Activated CD4-positive, alpha-beta memory T cell treated with anti-CD3 and anti-CD28 coated beads for 36 hours (primary cell): Measurements from ENCODE around the gene STAT6. TPM values are rescaled to one million over a fixed set of nuclear protein-coding genes. Genes with fewer than 3 reads are reported as not detected.
A peak's percentile ranks its signal among the peaks of the same experiment; 100 is the strongest.

Experiments used
- CTCF ChIA-PET: fragments of 350-600 bp; sonication (Branson Sonifier 250); formaldehyde crosslinking; loops from one replicate; lab custom pipeline; 2021; ENCODE audit warnings: antibody characterized with exemption, inconsistent platforms; lab: Charles Lee
- POLR2A ChIA-PET: fragments of 350-600 bp; sonication (Branson Sonifier 250); formaldehyde crosslinking; loops from one replicate; lab custom pipeline; 2021; ENCODE audit warnings: antibody characterized with exemption; lab: Charles Lee
- DNase-seq: peaks from one replicate; pipeline ENCODE4 v3.0.0-alpha.2; 2020
- H3K27ac Mint-ChIP-seq: one replicate; pipeline ENCODE4 v1.8.0; 2021; ENCODE audit warnings: mixed read lengths
- H3K27me3 Mint-ChIP-seq: one replicate; pipeline ENCODE4 v1.8.0; 2021; ENCODE audit warnings: mixed read lengths
- H3K36me3 Mint-ChIP-seq: one replicate; pipeline ENCODE4 v1.8.0; 2021; ENCODE audit warnings: mixed read lengths
- H3K4me1 Mint-ChIP-seq: one replicate; pipeline ENCODE4 v1.8.0; 2021; ENCODE audit warnings: low read depth, mixed read lengths
- H3K4me3 Mint-ChIP-seq: one replicate; pipeline ENCODE4 v1.8.0; 2021; ENCODE audit warnings: mild to moderate bottlenecking, mixed read lengths
- H3K9me3 Mint-ChIP-seq: one replicate; pipeline ENCODE4 v1.8.0; 2021; ENCODE audit warnings: mixed read lengths
- intact Hi-C: fragments of 100-400 bp; cut with micrococcal nuclease; formaldehyde crosslinking; loops from one replicate; pipeline ENCODE4 v1.15.1; 2023
- total RNA-seq, 2 experiments: library from RNA; stranded (reverse); gene quantifications; one replicate each; pipeline ENCODE4 v1.2.3, GENCODE V29; 2021

STAT6 gene
- total RNA-seq, 2 experiments from 2014 or later = 209 to 218 TPM

- Mint-ChIP-seq H3K4me1 (peaks cover 58% of the 10 kb centered on the region), H3K27ac (peak overlapping the region; percentile 55), H3K9me3 (no peaks in the 10 kb centered on the region), H3K4me3 (peak overlapping the region; percentile 91), H3K36me3 (peaks cover 49% of the 10 kb centered on the region), H3K27me3 (no peaks in the 10 kb centered on the region)
- DNase-seq = peak; percentile 11
- ChIA-PET CTCF (interaction anchor here (1.6 to 14.4 kb wide), 6 partner anchors 16 to 33 kb away, joined by 7 to 251 read pairs (median 22); partner anchors contain the start of genes NEMP1 and STAT6), POLR2A (interaction anchor here (2.0 to 9.6 kb wide), 4 partner anchors 8 to 20 kb away, joined by 6 to 83 read pairs (median 48); partner anchors contain the start of genes NEMP1 and STAT6)
- intact Hi-C loops = no loop called here
Measured at GRCh38 chr12:57090924-57091637, 20.1 kb downstream of the STAT6 start.

GRCh38 chr12:57090490-57090889 is 20.7 kb downstream of the STAT6 start:
- H3K36me3 Mint-ChIP-seq = peaks cover 46% of the 10 kb centered on the region
- POLR2A ChIA-PET = interaction anchor here (1.3 to 6.7 kb wide), 4 partner anchors 9 to 21 kb away, joined by 4 to 52 read pairs (median 24); partner anchors contain the start of genes NEMP1 and STAT6
- peak overlapping the region; percentile 55 for H3K27ac Mint-ChIP-seq
- no peak for DNase-seq
- H3K27me3 Mint-ChIP-seq = no peaks in the 10 kb centered on the region
- peaks cover 64% of the 10 kb centered on the region for H3K4me1 Mint-ChIP-seq
- H3K4me3 Mint-ChIP-seq = peak overlapping the region; percentile 91
- H3K9me3 Mint-ChIP-seq = no peaks in the 10 kb centered on the region
- intact Hi-C loops = no loop called here
- CTCF ChIA-PET = interaction anchor here (1.0 to 14.4 kb wide), 5 partner anchors 16 to 88 kb away, joined by 4 to 251 read pairs (median 37); partner anchors contain the start of genes NEMP1 and STAT6

- Mint-ChIP-seq H3K27ac (peak overlapping the region; percentile 84), H3K4me1 (peaks cover 65% of the 10 kb centered on the region), H3K36me3 (peaks cover 39% of the 10 kb centered on the region), H3K27me3 (no peaks in the 10 kb centered on the region), H3K4me3 (peak overlapping the region; percentile 91), H3K9me3 (no peaks in the 10 kb centered on the region)
- ChIA-PET CTCF (interaction anchor here (1.0 to 14.4 kb wide), 6 partner anchors 15 to 87 kb away, joined by 4 to 251 read pairs (median 31); partner anchors contain the start of genes NEMP1 and STAT6), POLR2A (interaction anchor here (0.7 to 6.7 kb wide), 5 partner anchors 10 to 21 kb away, joined by 3 to 52 read pairs (median 6); partner anchors contain the start of genes NEMP1 and STAT6)
- peak; percentile 58 for DNase-seq
- intact Hi-C loops = loop anchor here (5.0 kb wide), 2 partner anchors 138 to 452 kb away; partner anchors contain the start of gene SHMT2
Measured at GRCh38 chr12:57089271-57090245, 21.6 kb downstream of the STAT6 start.

- Mint-ChIP-seq H3K27me3 (no peaks in the 10 kb centered on the region), H3K9me3 (no peaks in the 10 kb centered on the region), H3K4me1 (peaks cover 60% of the 10 kb centered on the region), H3K36me3 (peaks cover 36% of the 10 kb centered on the region), H3K27ac (peak within 1 kb of the TSS; percentile 95), H3K4me3 (peak within 1 kb of the TSS; percentile 91)
- peak; percentile 92 for DNase-seq
- ChIA-PET POLR2A (interaction anchor here (0.6 to 6.7 kb wide), 9 partner anchors 8 to 403 kb away, joined by 3 to 52 read pairs (median 4); partner anchors contain the start of genes NEMP1 and STAT6), CTCF (interaction anchor here (1.0 to 14.4 kb wide), 3 partner anchors 14 to 36 kb away, joined by 3 to 251 read pairs (median 25); partner anchors contain the start of genes NEMP1 and STAT6)
- intact Hi-C loops = loop anchor here (1.0 to 5.0 kb wide), 3 partner anchors 24 to 451 kb away; partner anchors contain the start of gene SHMT2
Measured at GRCh38 chr12:57088354-57089270, 22.6 kb downstream of the STAT6 start, which contains the start of gene NAB2. Gene NAB2 (plus strand): TSS chr12:57089114. CDS start chr12:57089272, 158 bp downstream.

GRCh38 chr12:57087691-57088353 is 23.3 kb downstream of the STAT6 start:
- H3K4me1 Mint-ChIP-seq = peaks cover 57% of the 10 kb centered on the region
- peaks cover 29% of the 10 kb centered on the region for H3K36me3 Mint-ChIP-seq
- H3K27me3 Mint-ChIP-seq = no peaks in the 10 kb centered on the region
- CTCF ChIA-PET = interaction anchor here (0.6 to 14.4 kb wide), 5 partner anchors 10 to 155 kb away, joined by 3 to 251 read pairs (median 4); partner anchors contain the start of genes NEMP1 and STAT6
- no peaks in the 10 kb centered on the region for H3K9me3 Mint-ChIP-seq
- H3K27ac Mint-ChIP-seq = peak overlapping the region; percentile 95
- DNase-seq = peak; percentile 89
- peak overlapping the region; percentile 89 for H3K4me3 Mint-ChIP-seq
- intact Hi-C loops = loop anchor here (1.0 to 5.0 kb wide), 6 partner anchors 9 to 451 kb away; partner anchors contain the start of genes PTGES3, SHMT2 and STAT6
- POLR2A ChIA-PET = interaction anchor here (0.6 to 6.7 kb wide), 9 partner anchors 9 to 403 kb away, joined by 3 to 52 read pairs (median 4); partner anchors contain the start of genes NEMP1 and STAT6

- H3K9me3 Mint-ChIP-seq = no peaks in the 10 kb centered on the region
- CTCF ChIA-PET = interaction anchor here (0.6 to 14.4 kb wide), 5 partner anchors 11 to 156 kb away, joined by 3 to 251 read pairs (median 4); partner anchors contain the start of genes NEMP1 and STAT6
- peak overlapping the region; percentile 89 for H3K4me3 Mint-ChIP-seq
- peaks cover 24% of the 10 kb centered on the region for H3K36me3 Mint-ChIP-seq
- peak; percentile 95 for DNase-seq
- peak overlapping the region; percentile 98 for H3K27ac Mint-ChIP-seq
- no peaks in the 10 kb centered on the region for H3K27me3 Mint-ChIP-seq
- intact Hi-C loops = loop anchor here (1.0 to 5.0 kb wide), 5 partner anchors 8 to 450 kb away; partner anchors contain the start of genes PTGES3, SHMT2 and STAT6
- peaks cover 51% of the 10 kb centered on the region for H3K4me1 Mint-ChIP-seq
- POLR2A ChIA-PET = interaction anchor here (0.6 to 6.7 kb wide), 8 partner anchors 9 to 727 kb away, joined by 4 to 52 read pairs (median 5); partner anchors contain the start of genes NEMP1, STAT2 and STAT6
Measured at GRCh38 chr12:57087010-57087690, 24.0 kb downstream of the STAT6 start.

GRCh38 chr12:57086493-57087009 is 24.6 kb downstream of the STAT6 start:
- DNase-seq = peak; percentile 60
- H3K4me1 Mint-ChIP-seq = peaks cover 45% of the 10 kb centered on the region
- ChIA-PET CTCF (interaction anchor here (1.5 to 14.4 kb wide), 3 partner anchors 12 to 156 kb away, joined by 3 to 251 read pairs (median 25); partner anchors contain the start of genes NEMP1 and STAT6), POLR2A (interaction anchor here (1.0 to 6.7 kb wide), 4 partner anchors 8 to 726 kb away, joined by 4 to 52 read pairs (median 24); partner anchors contain the start of genes NEMP1, STAT2 and STAT6)
- no peaks in the 10 kb centered on the region for H3K27me3 Mint-ChIP-seq
- no peaks in the 10 kb centered on the region for H3K9me3 Mint-ChIP-seq
- peak overlapping the region; percentile 98 for H3K27ac Mint-ChIP-seq
- intact Hi-C loops = loop anchor here (1.0 to 5.0 kb wide), 5 partner anchors 7 to 449 kb away; partner anchors contain the start of genes PTGES3, SHMT2 and STAT6
- H3K4me3 Mint-ChIP-seq = peak overlapping the region; percentile 83
- H3K36me3 Mint-ChIP-seq = peaks cover 18% of the 10 kb centered on the region

- intact Hi-C loops = loop anchor here (2.0 to 5.0 kb wide), 3 partner anchors 141 to 449 kb away; partner anchors contain the start of genes PTGES3 and SHMT2
- Mint-ChIP-seq H3K9me3 (no peaks in the 10 kb centered on the region), H3K4me1 (peaks cover 41% of the 10 kb centered on the region), H3K36me3 (peaks cover 14% of the 10 kb centered on the region), H3K27ac (peak overlapping the region; percentile 98), H3K27me3 (no peaks in the 10 kb centered on the region), H3K4me3 (peak overlapping the region; percentile 83)
- ChIA-PET POLR2A (interaction anchor here (1.4 to 5.0 kb wide), 2 partner anchors 17 to 25 kb away, joined by 5 to 43 read pairs; partner anchors contain the start of gene STAT6), CTCF (interaction anchor here (2.6 to 14.4 kb wide), 3 partner anchors 11 to 26 kb away, joined by 11 to 251 read pairs (median 25); partner anchors contain the start of genes NEMP1 and STAT6)
- DNase-seq = peak; percentile 61
Measured at GRCh38 chr12:57085999-57086492, 25.1 kb downstream of the STAT6 start.
